T-cell (primary cell): ENCODE measurements around the gene SLC5A12. TPM values are rescaled to one million over a fixed set of nuclear protein-coding genes. Genes with fewer than 3 reads are reported as not detected.

Source experiments
- ATAC-seq, 4 experiments: fragments of 200-7000 bp in 3 of 4; fragments of 150-1000 bp in 1 of 4; cut with Tn5 transposase; replicated peaks in 1 of 4; 1 replicate in 3 of 4; 2 replicates in 1 of 4; pipeline ENCODE4 v1.10.0; 2021; ENCODE audit warnings: moderate library complexity in 3 of 4, mild to moderate bottlenecking in 2 of 4, moderate number of reproducible peaks in 1 of 4
- CTCF ChIA-PET, 2 donors: fragments of 300-600 bp; sonication (Branson Sonifier 250); formaldehyde crosslinking; loops; one replicate each; lab custom pipeline; 2022; ENCODE audit warnings: antibody characterized with exemption in 2 of 2; lab: Charles Lee
- POLR2A ChIA-PET, 2 donors: fragments of 300-600 bp; sonication (Branson Sonifier 250); formaldehyde crosslinking; loops; one replicate each; lab custom pipeline; 2022; ENCODE audit warnings: antibody characterized with exemption in 2 of 2; lab: Charles Lee
- DNase-seq, 35 experiments: peaks; one replicate each; pipeline versions ENCODE4 v3.0.0 to v3.0.0-alpha.2; 2013 to 2023
- H3K27ac ChIP-seq: one replicate; pipeline ENCODE4 v1.5.1; 2013; ENCODE audit warnings: low read length
- H3K27me3 ChIP-seq, 2 experiments: replicated peaks in 1 of 2; 1 replicate in 1 of 2; 2 replicates in 1 of 2; pipeline versions ENCODE4 v1.6.1 to v1.7.0; 2013; ENCODE audit warnings: low read length in 1 of 2, mixed read lengths in 1 of 2; ENCODE audit not compliant: control insufficient read depth in 2 of 2, insufficient read depth in 2 of 2; ENCODE audit errors: extremely low read depth in 1 of 2
- H3K36me3 ChIP-seq, 2 donors: 1 replicate in 1 of 2; 2 replicates in 1 of 2; pipeline versions ENCODE4 v1.6.1 to v1.7.0; 2013; ENCODE audit warnings: low read length in 1 of 2; ENCODE audit not compliant: control insufficient read depth in 2 of 2, insufficient read depth in 1 of 2; ENCODE audit errors: extremely low read depth in 1 of 2
- H3K4me1 ChIP-seq, 2 experiments: 1 replicate in 1 of 2; 2 replicates in 1 of 2; pipeline versions ENCODE4 v1.6.1 to v1.7.0; 2013; ENCODE audit warnings: low read length in 2 of 2, mixed read lengths in 1 of 2; ENCODE audit not compliant: insufficient read depth in 2 of 2, control insufficient read depth in 1 of 2; ENCODE audit errors: extremely low read depth in 1 of 2
- H3K4me3 ChIP-seq, 2 donors: 1 replicate in 1 of 2; 2 replicates in 1 of 2; pipeline versions ENCODE4 v1.5.1 to v1.7.0; 2013; ENCODE audit warnings: mild to moderate bottlenecking in 2 of 2, low read length in 1 of 2, moderate library complexity in 1 of 2; ENCODE audit not compliant: control insufficient read depth in 1 of 2; ENCODE audit errors: extremely low read depth in 1 of 2
- H3K9me3 ChIP-seq: 2 replicates; pipeline ENCODE4 v1.7.0; 2013
- H3K27ac Mint-ChIP-seq, 2 donors: one replicate each; pipeline ENCODE4 v1.8.0; 2020 to 2021; ENCODE audit warnings: mild to moderate bottlenecking in 2 of 2, mixed read lengths in 2 of 2
- H3K27me3 Mint-ChIP-seq, 2 donors: one replicate each; pipeline ENCODE4 v1.8.0; 2021 to 2022; ENCODE audit warnings: mixed read lengths in 2 of 2
- H3K36me3 Mint-ChIP-seq: one replicate; pipeline ENCODE4 v1.8.0; 2021; ENCODE audit warnings: mixed read lengths
- H3K4me1 Mint-ChIP-seq, 3 donors: one replicate each; pipeline ENCODE4 v1.8.0; 2020 to 2022; ENCODE audit warnings: mixed read lengths in 3 of 3, mild to moderate bottlenecking in 1 of 3
- H3K4me3 Mint-ChIP-seq, 3 donors: one replicate each; pipeline ENCODE4 v1.8.0; 2020 to 2022; ENCODE audit warnings: mild to moderate bottlenecking in 3 of 3, mixed read lengths in 3 of 3, moderate library complexity in 3 of 3
- H3K9me3 Mint-ChIP-seq, 3 donors: one replicate each; pipeline ENCODE4 v1.8.0; 2020 to 2022; ENCODE audit warnings: mixed read lengths in 3 of 3
- WGBS: methylation state at CpG from one replicate; pipeline ENCODE4 v1.1.5; 2013; ENCODE audit warnings: missing lambda C conversion rate; ENCODE audit not compliant: insufficient coverage; 5-methylcytosine and 5-hydroxymethylcytosine counted together
- total RNA-seq, 35 experiments: library from RNA in 6 of 35; stranded (reverse) in 6 of 35; fragments of 120-200 nt in 1 of 35; gene quantifications; one replicate each; pipeline versions ENCODE4 v1.2.1 to v1.2.4 and lab custom pipeline; 2013 to 2026

SLC5A12 gene
- total RNA-seq, 5 donors from 2014 or later (not counting 1 experiment from before 2014, with no cell fraction given) = not detected

DNA sequence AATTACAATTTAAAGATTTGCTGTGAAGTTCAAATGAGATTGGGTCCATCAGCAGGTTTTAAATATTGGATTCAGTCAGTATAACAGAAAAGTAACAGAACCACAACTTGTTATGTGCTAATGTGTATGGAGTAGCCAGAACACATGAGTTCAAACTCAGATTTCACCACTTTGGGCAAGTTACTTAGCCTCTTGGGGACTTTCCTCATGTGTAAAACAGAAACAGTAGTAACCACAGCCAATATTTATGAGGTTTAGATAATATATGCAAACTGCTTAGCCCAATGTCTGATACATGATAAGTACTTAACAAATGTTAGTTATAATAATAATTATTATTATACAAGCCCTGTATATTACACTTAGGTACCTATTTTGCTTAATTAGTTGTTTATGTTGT, 21.8 kb upstream of the SLC5A12 start:
- Mint-ChIP-seq H3K27me3 (no peaks in the 10 kb centered on the region), H3K4me3 (no peak overlapping the region), H3K27ac (no peak overlapping the region), H3K4me1 (no peaks in the 10 kb centered on the region), H3K36me3 (no peaks in the 10 kb centered on the region), H3K9me3 (peaks cover 0 to 11% (median 9%) of the 10 kb centered on the region in 3 donors)
- H3K27ac ChIP-seq = no peak overlapping the region
- ChIA-PET POLR2A (no interaction called here), CTCF (no interaction called here)
- no peaks in the 10 kb centered on the region for H3K27me3 ChIP-seq
- H3K4me3 ChIP-seq = no peak overlapping the region
- ATAC-seq = no peak
- no peak for DNase-seq
- no peaks in the 10 kb centered on the region for H3K9me3 ChIP-seq
- no peaks in the 10 kb centered on the region for H3K36me3 ChIP-seq
- H3K4me1 ChIP-seq = no peaks in the 10 kb centered on the region

DNA sequence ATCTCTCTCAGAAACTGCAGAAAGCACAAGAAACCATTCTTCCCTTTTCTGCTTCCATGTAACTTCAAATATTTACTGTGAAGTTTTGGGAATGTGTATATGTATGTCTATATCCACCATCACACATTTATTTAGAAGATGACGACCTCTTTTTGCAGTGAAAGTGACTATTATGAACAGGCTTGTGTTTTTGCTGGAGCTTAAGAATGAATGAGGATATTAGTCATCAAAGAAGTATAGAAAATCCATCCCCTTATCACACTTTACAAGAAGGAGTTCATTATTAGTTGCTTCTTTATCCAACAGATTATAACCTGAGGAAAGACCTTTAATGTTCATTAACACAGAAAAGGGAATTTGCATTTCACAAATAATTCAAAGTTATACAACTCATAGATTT, 21.1 kb upstream of the SLC5A12 start:
- Histone ChIP-seq H3K4me3 (no peak overlapping the region), H3K4me1 (no peaks in the 10 kb centered on the region), H3K27ac (no peak overlapping the region), H3K9me3 (no peaks in the 10 kb centered on the region), H3K36me3 (no peaks in the 10 kb centered on the region), H3K27me3 (no peaks in the 10 kb centered on the region)
- ATAC-seq (no peak), DNase-seq (no peak)
- H3K27ac Mint-ChIP-seq = no peak overlapping the region
- H3K36me3 Mint-ChIP-seq = no peaks in the 10 kb centered on the region
- H3K9me3 Mint-ChIP-seq = peaks cover under 1 to 14% (median 9%) of the 10 kb centered on the region in 3 donors
- H3K4me1 Mint-ChIP-seq = no peaks in the 10 kb centered on the region
- no CpG with 5 or more reads among the region's 1 CpG for WGBS
- H3K27me3 Mint-ChIP-seq = no peaks in the 10 kb centered on the region
- CTCF ChIA-PET = no interaction called here
- no peak overlapping the region for H3K4me3 Mint-ChIP-seq
- POLR2A ChIA-PET = no interaction called here

- no peaks in the 10 kb centered on the region for H3K27me3 Mint-ChIP-seq
- Histone ChIP-seq H3K27me3 (no peaks in the 10 kb centered on the region), H3K36me3 (no peaks in the 10 kb centered on the region), H3K4me1 (no peaks in the 10 kb centered on the region), H3K9me3 (no peaks in the 10 kb centered on the region), H3K27ac (no peak overlapping the region), H3K4me3 (no peak overlapping the region)
- no peak for DNase-seq
- CTCF ChIA-PET = no interaction called here
- no peaks in the 10 kb centered on the region for H3K4me1 Mint-ChIP-seq
- H3K36me3 Mint-ChIP-seq = no peaks in the 10 kb centered on the region
- H3K4me3 Mint-ChIP-seq = no peak overlapping the region
- H3K27ac Mint-ChIP-seq = no peak overlapping the region
- POLR2A ChIA-PET = no interaction called here
- WGBS = 71% methylated on average over 1 of the region's 2 CpGs
- ATAC-seq = no peak
- H3K9me3 Mint-ChIP-seq = peaks cover 7 to 20% (median 9%) of the 10 kb centered on the region in 3 donors
Observed at GRCh38 chr11:26741036-26741435, 19.2 kb upstream of the SLC5A12 start.

DNA sequence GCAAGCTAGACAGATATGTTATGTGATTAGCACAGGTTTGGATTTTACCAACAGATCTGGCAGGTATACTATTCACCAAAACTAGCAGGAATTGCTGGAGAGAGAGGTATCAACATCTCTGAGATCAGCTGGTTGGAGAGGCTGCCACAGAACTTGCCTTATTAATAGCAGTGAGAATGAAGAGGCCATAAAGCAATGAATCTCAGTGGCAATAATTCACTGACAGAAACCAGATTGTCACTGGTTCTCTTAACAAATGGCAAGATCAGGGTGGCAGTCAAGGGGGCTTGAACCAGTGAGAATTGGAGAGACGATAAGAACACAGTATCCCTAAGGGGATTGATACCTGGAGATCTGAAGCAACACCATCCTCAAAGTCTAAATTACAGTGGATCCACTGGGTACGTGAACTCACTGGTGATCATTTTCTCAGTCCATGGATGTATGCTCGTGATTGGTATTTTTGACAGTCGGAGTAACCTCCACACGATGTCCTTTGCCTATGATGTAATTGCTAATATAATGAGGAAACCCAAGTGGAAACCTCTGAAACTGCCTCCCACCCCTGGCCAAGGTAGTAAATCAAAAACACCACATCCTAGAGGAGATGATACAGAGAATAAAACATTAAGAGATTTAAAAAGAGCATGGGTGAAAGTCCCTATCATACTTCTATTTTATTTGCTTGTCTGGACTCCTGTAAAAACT, 17.7 kb upstream of the SLC5A12 start:
- peaks cover 7 to 20% (median 13%) of the 10 kb centered on the region in 3 donors for H3K9me3 Mint-ChIP-seq
- Histone ChIP-seq H3K27ac (no peak overlapping the region), H3K4me3 (no peak overlapping the region), H3K27me3 (no peaks in the 10 kb centered on the region), H3K4me1 (no peaks in the 10 kb centered on the region), H3K36me3 (no peaks in the 10 kb centered on the region), H3K9me3 (no peaks in the 10 kb centered on the region)
- WGBS = 0% methylated on average over 1 of the region's 5 CpGs
- ChIA-PET CTCF (no interaction called here), POLR2A (no interaction called here)
- DNase-seq = no peak
- no peak for ATAC-seq
- H3K27ac Mint-ChIP-seq = no peak overlapping the region
- no peaks in the 10 kb centered on the region for H3K4me1 Mint-ChIP-seq
- H3K4me3 Mint-ChIP-seq = no peak overlapping the region
- H3K27me3 Mint-ChIP-seq = no peaks in the 10 kb centered on the region
- H3K36me3 Mint-ChIP-seq = no peaks in the 10 kb centered on the region

- Mint-ChIP-seq H3K4me1 (no peaks in the 10 kb centered on the region), H3K27me3 (no peaks in the 10 kb centered on the region), H3K36me3 (no peaks in the 10 kb centered on the region), H3K27ac (no peak overlapping the region), H3K4me3 (no peak overlapping the region), H3K9me3 (peaks cover 23 to 28% (median 27%) of the 10 kb centered on the region in 3 donors)
- WGBS = no CpG with 5 or more reads among the region's 4 CpGs
- H3K27me3 ChIP-seq = no peaks in the 10 kb centered on the region
- no peaks in the 10 kb centered on the region for H3K9me3 ChIP-seq
- H3K36me3 ChIP-seq = no peaks in the 10 kb centered on the region
- no peak overlapping the region for H3K27ac ChIP-seq
- ATAC-seq (no peak), DNase-seq (no peak)
- H3K4me3 ChIP-seq = no peak overlapping the region
- H3K4me1 ChIP-seq = no peaks in the 10 kb centered on the region
- ChIA-PET POLR2A (no interaction called here), CTCF (no interaction called here)
Observed at GRCh38 chr11:26734691-26735090, 12.8 kb upstream of the SLC5A12 start.

- Histone ChIP-seq H3K9me3 (no peaks in the 10 kb centered on the region), H3K4me3 (no peak overlapping the region), H3K27ac (no peak overlapping the region), H3K4me1 (no peaks in the 10 kb centered on the region), H3K36me3 (no peaks in the 10 kb centered on the region), H3K27me3 (no peaks in the 10 kb centered on the region)
- Mint-ChIP-seq H3K27me3 (no peaks in the 10 kb centered on the region), H3K27ac (no peak overlapping the region), H3K36me3 (no peaks in the 10 kb centered on the region), H3K9me3 (peaks cover 10 to 25% (median 21%) of the 10 kb centered on the region in 3 donors), H3K4me3 (no peak overlapping the region), H3K4me1 (no peaks in the 10 kb centered on the region)
- DNase-seq = no peak
- WGBS = 64% methylated on average over 1 of the region's 1 CpG
- POLR2A ChIA-PET = no interaction called here
- CTCF ChIA-PET = no interaction called here
- no peak for ATAC-seq
Observed at GRCh38 chr11:26731084-26731456, 9.2 kb upstream of the SLC5A12 start.
